HG02943 (cell line): Measurements from ENCODE around the gene ASS1.

Experiments
- ATAC-seq: cut with Tn5 transposase; IDR thresholded peaks from one replicate; pipeline ENCODE4 v1.9.1; 2021; ENCODE audit warnings: mild to moderate bottlenecking, low read depth, moderate library complexity; ENCODE audit not compliant: unreplicated experiment

ASS1 gene

GRCh38 chr9:130549093-130549735 is 104.5 kb downstream of the ASS1 start:
- ATAC-seq: no peak
